ENCODE results near the gene CDH13. TPM values are rescaled to one million over a fixed set of nuclear protein-coding genes. Genes with fewer than 3 reads are reported as not detected.

CDH13 gene
- total and polyA plus RNA-seq, 10 of the 15 experiments (the other 5 are each of a cell fraction or from before 2014, with no cell fraction given), result under 0.01 to 0.05 TPM; not detected in 8

DNA sequence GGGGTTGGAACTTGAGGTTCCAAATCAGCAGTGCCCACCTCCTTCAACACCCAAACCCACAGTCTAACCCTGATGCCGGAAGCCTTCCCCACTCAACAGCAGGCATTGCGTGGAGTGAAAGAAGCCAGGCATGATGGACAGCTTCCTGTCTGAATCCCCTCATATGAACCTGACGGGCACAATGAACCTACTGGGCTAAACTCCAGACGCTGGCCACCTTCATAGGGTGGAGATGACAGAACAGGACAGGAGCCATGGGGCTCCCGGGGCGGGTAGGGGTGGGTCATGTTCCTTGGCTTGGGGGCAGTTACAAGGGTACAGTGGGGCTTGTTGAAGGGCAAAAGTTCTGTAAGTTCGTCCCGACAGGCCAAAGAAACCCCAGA lies 1180.5 kb downstream of the CDH13 start:
- RAD21 ChIA-PET (ENCODE audit: unreplicated experiment), result interaction anchor here (0.5 kb wide), 1 partner anchor 913 kb away, joined by 3 read pairs; no protein-coding TSS in a partner anchor
- Histone ChIP-seq H3K79me2 (ENCODE audit: control insufficient read depth, insufficient read depth, low read length) (peaks cover 19% of the 10 kb centered on the region), H2AFZ (ENCODE audit: control insufficient read depth, low read depth, low read length) (peak overlapping the region; percentile 86), H3K9ac (ENCODE audit: control insufficient read depth, insufficient read depth, low read length) (no peak overlapping the region), H3K4me1 (ENCODE audit: control insufficient read depth, insufficient read depth, low read length) (peaks cover 8% of the 10 kb centered on the region; the same call in 1 of the 2 replicates), H3K27me3 (replicated peaks in 1 of 2; ENCODE audit: control insufficient read depth in 2 of 2, insufficient read depth in 2 of 2, low read length in 1 of 2) (no peaks in the 10 kb centered on the region), H3K9me3 (replicated peaks; ENCODE audit: control insufficient read depth, insufficient read depth, low read length) (no peaks in the 10 kb centered on the region), H3K36me3 (ENCODE audit: control insufficient read depth in 2 of 2, insufficient read depth in 2 of 2, low read length in 1 of 2) (peaks cover 0 to 6% of the 10 kb centered on the region in 2 experiments; a peak in 1 of 4 replicates), H3K27ac (ENCODE audit: control insufficient read depth, insufficient read depth) (no peak overlapping the region; the same call in 1 of the 2 replicates), H4K20me1 (ENCODE audit: control insufficient read depth, insufficient read depth) (peaks cover 3% of the 10 kb centered on the region; the same call in 1 of the 2 replicates), H3K4me2 (ENCODE audit: control insufficient read depth, insufficient read depth) (peak overlapping the region; percentile 60), H3K4me3 (no peak overlapping the region)
- CTCF ChIA-PET, result interaction anchor here (1.1 kb wide), 1 partner anchor 380 kb away, joined by 3 read pairs; no protein-coding TSS in a partner anchor
- intact Hi-C loops (cut with micrococcal nuclease; ENCODE audit: unreplicated experiment) (no loop called here), in situ Hi-C loops (cut with MboI) (no loop called here)
- DNase-seq (ENCODE audit: low read depth, low spot score) (no peak), FAIRE-seq (no peak), ATAC-seq (peak; percentile 3)
- TF ChIP-seq RB1 (IDR thresholded peaks at IDR 0.05; ENCODE audit: borderline replicate concordance), result no peak
- no peak for TF ChIP-seq SREBF1 (IDR thresholded peaks at IDR 0.05; ENCODE audit: low read length)
- TF ChIP-seq, protein P1, sequence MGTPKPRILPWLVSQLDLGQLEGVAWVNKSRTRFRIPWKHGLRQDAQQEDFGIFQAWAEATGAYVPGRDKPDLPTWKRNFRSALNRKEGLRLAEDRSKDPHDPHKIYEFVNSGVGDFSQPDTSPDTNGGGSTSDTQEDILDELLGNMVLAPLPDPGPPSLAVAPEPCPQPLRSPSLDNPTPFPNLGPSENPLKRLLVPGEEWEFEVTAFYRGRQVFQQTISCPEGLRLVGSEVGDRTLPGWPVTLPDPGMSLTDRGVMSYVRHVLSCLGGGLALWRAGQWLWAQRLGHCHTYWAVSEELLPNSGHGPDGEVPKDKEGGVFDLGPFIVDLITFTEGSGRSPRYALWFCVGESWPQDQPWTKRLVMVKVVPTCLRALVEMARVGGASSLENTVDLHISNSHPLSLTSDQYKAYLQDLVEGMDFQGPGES (IDR thresholded peaks at IDR 0.05), result no peak
- TF ChIP-seq, protein P2, sequence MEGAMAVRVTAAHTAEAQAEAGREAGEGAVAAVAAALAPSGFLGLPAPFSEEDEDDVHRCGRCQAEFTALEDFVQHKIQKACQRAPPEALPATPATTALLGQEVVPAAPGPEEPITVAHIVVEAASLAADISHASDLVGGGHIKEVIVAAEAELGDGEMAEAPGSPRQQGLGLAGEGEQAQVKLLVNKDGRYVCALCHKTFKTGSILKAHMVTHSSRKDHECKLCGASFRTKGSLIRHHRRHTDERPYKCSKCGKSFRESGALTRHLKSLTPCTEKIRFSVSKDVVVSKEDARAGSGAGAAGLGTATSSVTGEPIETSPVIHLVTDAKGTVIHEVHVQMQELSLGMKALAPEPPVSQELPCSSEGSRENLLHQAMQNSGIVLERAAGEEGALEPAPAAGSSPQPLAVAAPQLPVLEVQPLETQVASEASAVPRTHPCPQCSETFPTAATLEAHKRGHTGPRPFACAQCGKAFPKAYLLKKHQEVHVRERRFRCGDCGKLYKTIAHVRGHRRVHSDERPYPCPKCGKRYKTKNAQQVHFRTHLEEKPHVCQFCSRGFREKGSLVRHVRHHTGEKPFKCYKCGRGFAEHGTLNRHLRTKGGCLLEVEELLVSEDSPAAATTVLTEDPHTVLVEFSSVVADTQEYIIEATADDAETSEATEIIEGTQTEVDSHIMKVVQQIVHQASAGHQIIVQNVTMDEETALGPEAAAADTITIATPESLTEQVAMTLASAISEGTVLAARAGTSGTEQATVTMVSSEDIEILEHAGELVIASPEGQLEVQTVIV (IDR thresholded peaks at IDR 0.05; ENCODE audit: borderline replicate concordance, partially characterized antibody), result no peak
- no peak for TF ChIP-seq SUPT20H (IDR thresholded peaks at IDR 0.05; ENCODE audit: borderline replicate concordance, control insufficient read depth, low read depth, low read length)
- TF ChIP-seq CBX3 (IDR thresholded peaks at IDR 0.05; ENCODE audit: borderline replicate concordance, low read depth), result no peak
- TF ChIP-seq BCL11A (IDR thresholded peaks at IDR 0.05; ENCODE audit: low read depth, low read length), result no peak
- no peak for TF ChIP-seq TCF12 (IDR thresholded peaks at IDR 0.05; ENCODE audit: low read depth, low read length)
- no peak for TF ChIP-seq STAT3 (IDR thresholded peaks at IDR 0.05; ENCODE audit: low read depth, low read length)
- no peak for TF ChIP-seq CREM (IDR thresholded peaks at IDR 0.05; ENCODE audit: low read depth)
- TF ChIP-seq ZNF274 (IDR thresholded peaks at IDR 0.05; ENCODE audit: insufficient read depth, insufficient read length), result no peak
- no peak for TF ChIP-seq SUZ12 (IDR thresholded peaks at IDR 0.05; ENCODE audit: unreplicated experiment)
- no peak for TF ChIP-seq ZNF384 (IDR thresholded peaks at IDR 0.05; ENCODE audit: borderline replicate concordance, low read depth, low read length)
- TF ChIP-seq, protein P3, sequence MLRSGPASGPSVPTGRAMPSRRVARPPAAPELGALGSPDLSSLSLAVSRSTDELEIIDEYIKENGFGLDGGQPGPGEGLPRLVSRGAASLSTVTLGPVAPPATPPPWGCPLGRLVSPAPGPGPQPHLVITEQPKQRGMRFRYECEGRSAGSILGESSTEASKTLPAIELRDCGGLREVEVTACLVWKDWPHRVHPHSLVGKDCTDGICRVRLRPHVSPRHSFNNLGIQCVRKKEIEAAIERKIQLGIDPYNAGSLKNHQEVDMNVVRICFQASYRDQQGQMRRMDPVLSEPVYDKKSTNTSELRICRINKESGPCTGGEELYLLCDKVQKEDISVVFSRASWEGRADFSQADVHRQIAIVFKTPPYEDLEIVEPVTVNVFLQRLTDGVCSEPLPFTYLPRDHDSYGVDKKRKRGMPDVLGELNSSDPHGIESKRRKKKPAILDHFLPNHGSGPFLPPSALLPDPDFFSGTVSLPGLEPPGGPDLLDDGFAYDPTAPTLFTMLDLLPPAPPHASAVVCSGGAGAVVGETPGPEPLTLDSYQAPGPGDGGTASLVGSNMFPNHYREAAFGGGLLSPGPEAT (IDR thresholded peaks at IDR 0.05; ENCODE audit: low read depth), result no peak
- no peak for TF ChIP-seq BRCA1 (IDR thresholded peaks at IDR 0.05; ENCODE audit: low read depth, low read length)
- TF ChIP-seq NFXL1 (IDR thresholded peaks at IDR 0.05; ENCODE audit: borderline replicate concordance), result no peak
- SMC1A ChIA-PET (ENCODE audit: uncharacterized antibody, unreplicated experiment), result no interaction called here
- POLR2A ChIA-PET, result no interaction called here
- WGBS (ENCODE audit: insufficient coverage, insufficient replicate concordance, low lambda C conversion rate, missing lambda C conversion rate), result 62% methylated on average over 8 of the region's 8 CpGs
- BruUV-seq (replicated peaks), result no TSS peak
